Adipose tissue (tissue), 3 donors: ENCODE results near the gene LONP2. TPM values are rescaled to one million over a fixed set of nuclear protein-coding genes. Genes with fewer than 3 reads are reported as not detected.

ENCODE experiments used
- H3K27ac ChIP-seq: one replicate; pipeline ENCODE4 v1.5.1; 2013; ENCODE audit warnings: low read depth, low read length
- WGBS, 3 donors: extraction: QIAGEN DNeasy Blood & Tissue Kit; methylation state at CpG; one replicate each; pipeline ENCODE4 v1.1.7; 2013; 5-methylcytosine and 5-hydroxymethylcytosine counted together
- polyA plus RNA-seq, 3 donors: library from polyadenylated mRNA; stranded (reverse); fragments of 200-250 nt; gene quantifications; one replicate each; pipeline ENCODE4 v1.2.3, GENCODE V29; 2013
- donor health status: healthy with polysubstance abuse.
- donor health status: Bipolar disorder and iron deficiency.
- donor health status: healthy.

LONP2 gene
- polyA plus RNA-seq, 3 donors = 16.1 to 26.6 (median 18.1) TPM

DNA sequence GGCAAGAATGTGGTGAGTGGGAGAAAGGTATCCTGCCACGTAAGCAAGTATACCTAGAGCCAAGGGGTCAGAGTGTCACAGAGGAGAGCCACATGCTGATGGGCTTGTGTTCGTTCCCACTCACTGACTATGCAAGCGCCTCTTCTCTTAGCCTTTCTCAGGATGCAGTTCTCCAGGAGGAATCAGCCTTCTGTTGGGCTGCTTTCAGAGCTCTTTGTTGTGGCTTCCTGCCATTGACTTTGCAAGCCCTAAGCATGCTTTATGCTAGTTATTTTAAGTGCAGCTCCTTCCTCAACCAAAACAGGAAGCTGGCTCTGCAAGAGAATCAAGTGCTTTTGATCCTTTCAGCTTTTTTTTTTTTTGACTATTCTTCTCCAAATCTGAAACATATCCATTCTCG, 74.5 kb downstream of the LONP2 start:
- WGBS, 3 donors = 18 to 76% (median 30%) methylated on average over 4 of the region's 4 CpGs
- no peak overlapping the region for H3K27ac ChIP-seq

DNA sequence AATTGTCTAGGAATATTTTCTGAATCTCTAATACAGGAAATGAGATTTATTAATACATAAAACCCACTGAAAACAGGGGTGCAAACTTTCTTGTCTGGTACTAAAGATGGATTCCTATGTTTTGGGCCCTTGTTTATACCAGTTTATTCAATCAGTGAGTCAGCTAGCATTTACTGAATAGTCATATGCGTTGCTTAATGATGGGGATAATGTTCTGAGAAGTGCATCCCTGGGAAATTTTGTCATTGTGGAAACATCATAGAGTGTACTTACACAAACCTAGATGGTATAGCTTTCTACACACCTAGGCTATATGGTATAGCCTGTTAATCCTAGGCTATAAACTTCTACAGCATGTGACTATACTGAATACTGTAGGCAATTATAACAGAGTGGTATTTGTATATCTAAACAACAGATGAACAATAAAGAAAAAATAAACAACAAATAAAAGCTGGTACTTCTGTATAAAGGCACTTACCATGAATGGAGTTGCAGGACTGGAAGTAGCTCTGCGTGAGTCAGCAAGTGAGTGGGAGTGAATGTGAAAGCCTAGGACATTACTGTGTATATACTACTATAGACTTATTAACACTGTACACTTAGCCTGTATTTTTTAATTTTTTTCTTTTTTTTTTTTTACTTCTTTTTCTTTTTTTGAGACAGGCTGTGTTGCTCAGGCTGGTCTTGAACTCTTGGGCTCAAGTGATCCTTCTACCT, 77.4 kb downstream of the LONP2 start:
- no peak overlapping the region for H3K27ac ChIP-seq
- 88 to 99% (median 89%) methylated on average over 2 of the region's 2 CpGs for WGBS, 3 donors

- WGBS, 3 donors = 79 to 83% (median 81%) methylated on average over 7 of the region's 7 CpGs
Measured at GRCh38 chr16:48323783-48324775, 80.0 kb downstream of the LONP2 start.

GRCh38 chr16:48326915-48327314, 82.8 kb downstream of the LONP2 start:
- 70 to 80% (median 79%) methylated on average over 4 of the region's 4 CpGs for WGBS, 3 donors

More at GRCh38 chr16:48323783-48324775, 80.0 kb downstream of the LONP2 start:
- no peak overlapping the region for H3K27ac ChIP-seq

DNA sequence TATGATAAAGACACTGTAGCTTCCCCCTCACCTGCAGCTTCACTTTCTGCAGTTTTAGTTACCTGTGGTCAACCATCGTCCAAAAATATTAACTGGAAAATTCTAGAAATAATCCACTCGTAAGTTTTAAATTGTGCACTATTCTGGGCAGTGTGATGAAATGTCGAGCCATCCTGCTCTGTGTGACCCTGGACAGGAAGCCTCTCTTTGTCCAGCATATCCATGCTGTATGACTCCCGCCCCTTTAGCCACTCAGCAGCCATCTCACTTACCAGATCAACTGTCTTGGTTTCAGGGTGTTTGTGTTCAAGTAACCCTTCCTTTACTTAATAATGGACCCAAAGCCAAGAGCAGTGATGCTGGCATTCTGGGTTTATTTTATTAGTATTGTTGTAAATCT, 85.0 kb downstream of the LONP2 start:
- no peak overlapping the region for H3K27ac ChIP-seq
- 74 to 97% (median 81%) methylated on average over 4 of the region's 4 CpGs for WGBS, 3 donors

More at GRCh38 chr16:48326915-48327314, 82.8 kb downstream of the LONP2 start:
- no peak overlapping the region for H3K27ac ChIP-seq

- WGBS, 3 donors = 92 to 100% (median 97%) methylated on average over 2 of the region's 2 CpGs
- H3K27ac ChIP-seq = no peak overlapping the region
Measured at GRCh38 chr16:48330189-48330840, 86.2 kb downstream of the LONP2 start.

DNA sequence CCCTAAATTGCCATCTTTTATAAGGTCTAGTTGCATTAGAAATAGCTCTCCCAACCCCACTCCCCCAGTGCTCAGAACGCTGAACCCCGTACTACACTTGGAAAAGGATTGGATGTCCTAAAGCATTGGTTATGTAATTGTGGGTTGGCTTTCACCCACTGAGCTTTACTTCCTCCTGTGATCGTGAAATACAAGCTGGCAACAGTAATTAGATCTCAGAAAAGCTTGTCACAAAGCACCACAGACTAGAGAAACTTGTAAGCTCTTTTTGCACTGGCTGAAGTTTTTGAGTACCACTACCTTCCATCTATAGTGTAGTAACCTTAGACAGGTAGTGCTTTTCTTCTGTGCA, 86.7 kb downstream of the LONP2 start:
- no peak overlapping the region for H3K27ac ChIP-seq
- 26 to 48% (median 34%) methylated on average over 3 of the region's 3 CpGs for WGBS, 3 donors

GRCh38 chr16:48332978-48333377, 88.9 kb downstream of the LONP2 start:
- WGBS, 3 donors = 66 to 71% (median 71%) methylated on average over 5 of the region's 5 CpGs

DNA sequence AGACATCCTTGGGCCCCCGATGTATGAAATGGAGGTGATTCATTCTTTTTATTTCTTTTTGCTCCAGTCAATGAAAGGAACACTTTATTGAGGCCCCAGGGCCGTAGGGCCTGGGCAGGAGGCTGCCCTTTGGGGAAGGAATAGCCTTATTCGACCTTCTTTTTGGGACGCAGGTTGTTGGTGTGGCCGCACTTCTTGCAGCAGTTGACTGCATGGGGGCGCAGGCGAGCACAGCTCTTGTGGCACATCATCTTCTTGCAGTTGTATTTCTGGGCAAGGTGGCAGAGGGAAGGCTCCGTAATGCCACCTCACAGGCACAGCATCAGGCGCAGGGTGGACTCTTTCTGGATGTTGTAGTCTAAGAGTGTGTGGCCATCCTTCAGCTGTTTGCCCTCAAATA, 90.2 kb downstream of the LONP2 start:
- WGBS, 3 donors = 92 to 93% (median 93%) methylated on average over 9 of the region's 9 CpGs
- no peak overlapping the region for H3K27ac ChIP-seq

More at GRCh38 chr16:48332978-48333377, 88.9 kb downstream of the LONP2 start:
- H3K27ac ChIP-seq = no peak overlapping the region

- H3K27ac ChIP-seq = no peak overlapping the region
- WGBS, 3 donors = 88 to 92% (median 92%) methylated on average over 3 of the region's 3 CpGs
Measured at GRCh38 chr16:48335961-48336360, 91.9 kb downstream of the LONP2 start.

DNA sequence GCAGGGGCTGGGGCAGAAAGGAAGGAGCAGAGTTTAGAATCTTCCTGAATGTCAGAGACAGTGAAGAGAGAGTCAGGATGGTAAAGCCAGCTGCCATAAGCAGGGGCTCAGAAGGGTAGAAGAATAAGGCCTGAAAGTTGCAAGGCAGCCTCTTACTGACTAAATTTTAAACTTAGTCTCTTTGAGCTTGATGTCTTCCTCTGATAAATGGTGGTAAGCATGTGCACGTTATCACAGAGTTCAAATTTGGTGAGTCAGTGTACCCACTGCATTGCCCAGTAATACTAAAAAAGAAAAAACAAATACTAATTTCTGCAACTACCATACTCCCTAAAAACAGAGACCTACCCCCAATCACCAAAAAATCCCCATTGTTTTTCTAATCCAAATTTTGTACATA, 96.0 kb downstream of the LONP2 start:
- 77 to 90% (median 85%) methylated on average over 1 of the region's 1 CpG for WGBS, 3 donors
- no peak overlapping the region for H3K27ac ChIP-seq

DNA sequence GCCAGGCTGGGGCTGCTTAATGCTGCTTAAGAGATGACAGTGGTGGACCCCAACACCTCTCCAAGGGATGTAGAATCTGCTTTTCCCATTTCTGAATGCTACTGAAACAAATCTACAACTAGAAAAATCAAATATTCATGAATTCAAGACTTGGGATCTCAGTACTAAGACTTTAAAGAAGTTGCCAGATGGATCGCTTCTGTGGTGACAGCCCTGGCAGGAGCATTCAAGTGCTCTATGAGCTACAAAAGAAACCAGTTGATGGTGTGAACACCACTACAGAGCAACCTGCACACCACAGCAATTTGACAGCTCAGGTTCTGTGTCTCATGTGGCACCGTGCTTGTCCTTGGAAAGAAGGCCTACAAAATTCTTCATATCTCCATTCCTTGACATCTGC, 98.5 kb downstream of the LONP2 start:
- no peak overlapping the region for H3K27ac ChIP-seq
- WGBS, 3 donors = 93 to 98% (median 94%) methylated on average over 2 of the region's 2 CpGs

DNA sequence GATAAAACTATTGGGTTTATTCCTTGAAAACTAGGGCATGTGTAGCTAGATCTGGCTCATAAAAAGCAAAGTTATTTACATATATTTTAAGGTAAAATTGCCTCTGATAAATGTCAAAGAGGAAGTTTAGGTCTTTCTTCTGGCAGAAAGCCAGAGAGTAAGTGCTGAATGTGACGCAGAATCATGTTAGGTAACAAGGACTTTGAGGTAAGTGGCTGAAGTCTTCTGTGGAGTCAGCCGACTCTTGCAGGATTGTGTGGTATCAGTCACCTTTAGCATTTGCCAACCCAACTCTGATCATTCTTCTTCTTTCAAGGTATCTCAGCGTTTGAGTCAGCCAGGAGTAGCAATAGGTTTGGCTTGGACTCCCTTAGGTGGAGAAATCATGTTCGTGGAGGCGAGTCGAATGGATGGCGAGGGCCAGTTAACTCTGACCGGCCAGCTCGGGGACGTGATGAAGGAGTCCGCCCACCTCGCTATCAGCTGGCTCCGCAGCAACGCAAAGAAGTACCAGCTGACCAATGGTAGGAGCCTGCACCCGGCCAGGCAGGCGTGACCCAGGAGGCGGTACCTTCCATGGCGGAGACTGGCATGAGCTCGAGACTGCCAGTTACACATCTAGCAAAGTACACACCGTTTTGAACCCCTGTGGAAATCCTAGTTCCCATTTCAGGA, 103.2 kb downstream of the LONP2 start:
- no peak overlapping the region for H3K27ac ChIP-seq
- WGBS, 3 donors = 88 to 91% (median 90%) methylated on average over 20 of the region's 20 CpGs

DNA sequence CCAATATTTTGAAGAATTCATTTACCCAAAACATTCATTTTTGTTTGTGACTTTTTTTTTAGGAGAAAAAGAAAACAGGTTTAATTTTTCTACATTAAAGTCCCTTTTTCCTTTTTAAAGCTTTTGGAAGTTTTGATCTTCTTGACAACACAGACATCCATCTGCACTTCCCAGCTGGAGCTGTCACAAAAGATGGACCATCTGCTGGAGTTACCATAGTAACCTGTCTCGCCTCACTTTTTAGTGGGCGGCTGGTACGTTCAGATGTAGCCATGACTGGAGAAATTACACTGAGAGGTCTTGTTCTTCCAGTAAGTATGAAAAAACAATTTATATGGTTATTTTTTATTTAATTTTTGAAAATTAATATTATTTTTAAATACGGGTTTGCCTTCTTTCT, 103.9 kb downstream of the LONP2 start:
- H3K27ac ChIP-seq = no peak overlapping the region
- 95 to 98% (median 97%) methylated on average over 4 of the region's 4 CpGs for WGBS, 3 donors

GRCh38 chr16:48350736-48351135, 106.6 kb downstream of the LONP2 start:
- H3K27ac ChIP-seq = no peak overlapping the region
- WGBS, 3 donors = 71 to 79% (median 76%) methylated on average over 3 of the region's 3 CpGs

GRCh38 chr16:48352648-48353390, 108.7 kb downstream of the LONP2 start:
- no peak overlapping the region for H3K27ac ChIP-seq
- 70 to 82% (median 79%) methylated on average over 7 of the region's 7 CpGs for WGBS, 3 donors

DNA sequence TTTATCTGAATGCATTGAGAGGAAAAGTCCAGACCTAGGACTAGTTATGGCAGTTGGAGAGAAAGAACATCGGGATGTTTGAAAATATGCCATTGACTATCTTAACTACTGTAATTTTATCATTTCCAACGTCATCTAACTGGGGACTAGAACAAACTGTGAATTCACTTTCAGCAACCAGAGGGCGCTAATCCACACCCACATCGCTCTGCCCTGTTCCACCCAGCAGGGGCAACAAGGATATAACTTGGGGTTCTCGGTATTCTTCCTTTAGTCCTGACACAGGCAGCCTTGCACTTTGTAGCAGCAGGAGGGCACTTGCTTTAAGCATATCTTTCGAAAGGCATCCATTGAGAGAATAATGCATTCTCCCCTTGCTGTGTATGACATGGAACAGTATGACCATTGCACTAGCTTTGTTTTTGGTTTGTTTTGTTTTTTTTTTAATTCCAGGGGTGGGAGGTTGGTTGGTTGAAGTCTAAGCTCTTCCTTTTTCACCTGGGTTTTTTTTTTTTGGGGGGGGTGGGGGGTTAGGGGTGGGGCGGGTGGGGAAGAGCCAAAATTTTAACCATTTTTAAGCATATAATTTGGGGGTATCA, 109.6 kb downstream of the LONP2 start:
- H3K27ac ChIP-seq = no peak overlapping the region
- 23 to 29% (median 26%) methylated on average over 7 of the region's 7 CpGs for WGBS, 3 donors
